Loucy (cell line): Measurements from ENCODE around the gene ANAPC16.
A peak's percentile ranks its signal among the peaks of the same experiment; 100 is the strongest.
"Not testable (repeated sequence)": the region's sequence is repeated elsewhere in the genome, so short reads cannot be mapped to it uniquely, and the experiment has no call there.

ENCODE experiments used
- H2AFZ ChIP-seq: fragments of 200-600 bp; sonication (generic); 2 replicates; pipeline ENCODE4 v1.6.0; 2016; ENCODE audit warnings: antibody characterized with exemption, mild to moderate bottlenecking, low read length, moderate library complexity
- H3F3A ChIP-seq: fragments of 200-600 bp; 2 replicates; pipeline ENCODE4 v1.6.0; 2016; ENCODE audit warnings: antibody characterized with exemption, low read depth, mild to moderate bottlenecking
- H3K27me3 ChIP-seq: fragments of 200-600 bp; sonication (generic); 2 replicates; pipeline ENCODE4 v1.6.1; 2014; ENCODE audit warnings: low read length, mild to moderate bottlenecking; ENCODE audit not compliant: insufficient read depth, poor library complexity, severe bottlenecking
- H3K36me3 ChIP-seq: fragments of 200-600 bp; sonication (generic); 2 replicates; pipeline ENCODE4 v1.6.1; 2016; ENCODE audit warnings: low read length; ENCODE audit not compliant: insufficient read depth
- H3K4me1 ChIP-seq: fragments of 200-600 bp; sonication (generic); 2 replicates; pipeline ENCODE4 v1.5.1; 2014; ENCODE audit warnings: low read length, mild to moderate bottlenecking; ENCODE audit not compliant: insufficient read depth, poor library complexity, severe bottlenecking
- H3K4me2 ChIP-seq: fragments of 200-600 bp; sonication (generic); 2 replicates; pipeline ENCODE4 v1.6.0; 2014; ENCODE audit warnings: antibody characterized with exemption, low read length, low read depth, mild to moderate bottlenecking; ENCODE audit not compliant: poor library complexity, severe bottlenecking
- H3K4me3 ChIP-seq: fragments of 200-600 bp; sonication (generic); 2 replicates; pipeline ENCODE4 v1.5.1; 2014; ENCODE audit warnings: low read length, mild to moderate bottlenecking, mixed read lengths; ENCODE audit not compliant: poor library complexity, severe bottlenecking
- H3K79me2 ChIP-seq: fragments of 200-600 bp; sonication (generic); 2 replicates; pipeline ENCODE4 v1.6.1; 2014; ENCODE audit warnings: low read length; ENCODE audit not compliant: insufficient read depth
- H3K9ac ChIP-seq: fragments of 200-600 bp; sonication (generic); 2 replicates; pipeline ENCODE4 v1.6.0; 2014; ENCODE audit warnings: mild to moderate bottlenecking, low read depth, low read length, moderate library complexity; ENCODE audit not compliant: poor library complexity, severe bottlenecking
- H3K9me2 ChIP-seq: fragments of 200-600 bp; sonication (generic); replicated peaks from 2 replicates; pipeline ENCODE4 v1.6.1; 2016; ENCODE audit warnings: low read depth, low read length, mixed read lengths
- H3K9me3 ChIP-seq: fragments of 200-600 bp; sonication (generic); 2 replicates; pipeline ENCODE4 v1.6.1; 2014; ENCODE audit warnings: mild to moderate bottlenecking, antibody characterized with exemption, low read length, low read depth; ENCODE audit not compliant: insufficient read depth
- H4K20me1 ChIP-seq: fragments of 200-600 bp; sonication (generic); 2 replicates; pipeline ENCODE4 v1.6.0; 2014; ENCODE audit warnings: antibody characterized with exemption, low read length, mild to moderate bottlenecking; ENCODE audit not compliant: insufficient read depth, poor library complexity, severe bottlenecking
- CTCF ChIP-seq: fragments of 200-600 bp; sonication (generic); conservative IDR thresholded peaks from 2 replicates; pipeline ENCODE4 v1.5.1; 2014; ENCODE audit warnings: mild to moderate bottlenecking, antibody characterized with exemption, low read length
- EZH2phosphoT487 ChIP-seq: fragments of 200-600 bp; IDR thresholded peaks from 2 replicates; pipeline ENCODE4 v1.6.1; 2018; ENCODE audit warnings: antibody characterized with exemption, mild to moderate bottlenecking, moderate library complexity, borderline replicate concordance

Gene ANAPC16

GRCh38 chr10:72204724-72205123, 11.1 kb upstream of the ANAPC16 start:
- TF ChIP-seq CTCF (no peak), EZH2phosphoT487 (no peak)
- peaks cover 47% of the 10 kb centered on the region; the same call in 1 of the 2 replicates for H3K36me3 ChIP-seq
- H3K9ac ChIP-seq: no peak overlapping the region
- no peaks in the 10 kb centered on the region for H3F3A ChIP-seq
- no peak overlapping the region for H2AFZ ChIP-seq
- no peak overlapping the region for H3K4me3 ChIP-seq
- H3K9me2 ChIP-seq: no peaks in the 10 kb centered on the region
- H4K20me1 ChIP-seq: no peaks in the 10 kb centered on the region
- no peaks in the 10 kb centered on the region for H3K9me3 ChIP-seq
- H3K27me3 ChIP-seq: no peaks in the 10 kb centered on the region
- H3K4me1 ChIP-seq: peaks cover 14% of the 10 kb centered on the region
- no peak overlapping the region for H3K4me2 ChIP-seq
- peaks cover 5% of the 10 kb centered on the region for H3K79me2 ChIP-seq

- Histone ChIP-seq H3K79me2 (peaks cover 19% of the 10 kb centered on the region), H4K20me1 (no peaks in the 10 kb centered on the region), H3F3A (no peaks in the 10 kb centered on the region), H3K27me3 (no peaks in the 10 kb centered on the region), H3K9me2 (no peaks in the 10 kb centered on the region), H3K9me3 (no peaks in the 10 kb centered on the region), H2AFZ (no peak overlapping the region), H3K9ac (no peak overlapping the region), H3K4me3 (no peak overlapping the region), H3K4me2 (no peak overlapping the region), H3K4me1 (peaks cover 23% of the 10 kb centered on the region), H3K36me3 (peaks cover 42% of the 10 kb centered on the region; the same call in 1 of the 2 replicates)
- no peak for TF ChIP-seq CTCF
- TF ChIP-seq EZH2phosphoT487: no peak
Measured at GRCh38 chr10:72206511-72207229, 9.1 kb upstream of the ANAPC16 start.

- H3K9me2 ChIP-seq, H4K20me1 ChIP-seq, H2AFZ ChIP-seq, H3K27me3 ChIP-seq, H3K9me3 ChIP-seq, H3F3A ChIP-seq: not testable (repeated sequence)
- H3K4me1 ChIP-seq: peaks cover 34% of the 10 kb centered on the region
- peaks cover 28% of the 10 kb centered on the region; the same call in 1 of the 2 replicates for H3K36me3 ChIP-seq
- H3K4me2 ChIP-seq: peak overlapping the region; percentile 61
- H3K79me2 ChIP-seq: peaks cover 30% of the 10 kb centered on the region
- peak overlapping the region; percentile 72 for H3K9ac ChIP-seq
- H3K4me3 ChIP-seq: peak overlapping the region; percentile 26
Measured at GRCh38 chr10:72208526-72208925, 7.3 kb upstream of the ANAPC16 start.

GRCh38 chr10:72211381-72211780, 4.4 kb upstream of the ANAPC16 start:
- Histone ChIP-seq H3K4me2 (peak overlapping the region; percentile 35), H3K79me2 (peaks cover 52% of the 10 kb centered on the region), H3K4me1 (peaks cover 46% of the 10 kb centered on the region), H3K36me3 (peaks cover 19% of the 10 kb centered on the region; the same call in 1 of the 2 replicates)
- H3K4me3 ChIP-seq, H4K20me1 ChIP-seq, H2AFZ ChIP-seq, H3K9me2 ChIP-seq, H3K9me3 ChIP-seq, H3K27me3 ChIP-seq, H3F3A ChIP-seq, H3K9ac ChIP-seq: not testable (repeated sequence)

GRCh38 chr10:72211832-72212231, 4.0 kb upstream of the ANAPC16 start:
- not testable (repeated sequence) for H3K4me3 ChIP-seq, H3K4me2 ChIP-seq, H3K9me2 ChIP-seq, H3K9me3 ChIP-seq, H3K9ac ChIP-seq, H3K27me3 ChIP-seq, H4K20me1 ChIP-seq, H3F3A ChIP-seq, H2AFZ ChIP-seq
- peaks cover 19% of the 10 kb centered on the region; the same call in 1 of the 2 replicates for H3K36me3 ChIP-seq
- H3K79me2 ChIP-seq: peaks cover 56% of the 10 kb centered on the region
- H3K4me1 ChIP-seq: peaks cover 49% of the 10 kb centered on the region
